ENCODE results near the gene PPM1H.

Gene PPM1H

DNA sequence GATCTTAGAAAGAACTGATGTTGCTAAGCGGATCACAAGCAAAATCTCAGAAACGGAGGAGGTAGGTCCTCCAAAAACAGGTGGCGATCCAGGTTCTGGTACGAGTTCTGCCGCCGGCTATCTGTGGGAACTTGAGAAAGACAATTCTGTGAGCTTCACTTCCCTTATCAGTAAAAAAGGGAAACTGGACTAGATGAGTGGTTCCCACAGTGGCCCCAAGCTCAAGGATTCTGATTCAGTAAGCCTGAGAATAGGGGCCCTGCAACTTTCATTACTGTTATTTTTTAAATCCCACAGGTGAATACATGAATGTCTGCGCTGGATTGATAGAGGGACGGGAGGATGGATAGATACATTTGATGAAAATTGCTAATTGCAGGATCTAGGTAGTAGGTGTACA, 160.2 kb downstream of the PPM1H start:
- DNase-seq (ENCODE audit: extremely low read depth, low read depth): no peak
- TF ChIP-seq, protein P1, sequence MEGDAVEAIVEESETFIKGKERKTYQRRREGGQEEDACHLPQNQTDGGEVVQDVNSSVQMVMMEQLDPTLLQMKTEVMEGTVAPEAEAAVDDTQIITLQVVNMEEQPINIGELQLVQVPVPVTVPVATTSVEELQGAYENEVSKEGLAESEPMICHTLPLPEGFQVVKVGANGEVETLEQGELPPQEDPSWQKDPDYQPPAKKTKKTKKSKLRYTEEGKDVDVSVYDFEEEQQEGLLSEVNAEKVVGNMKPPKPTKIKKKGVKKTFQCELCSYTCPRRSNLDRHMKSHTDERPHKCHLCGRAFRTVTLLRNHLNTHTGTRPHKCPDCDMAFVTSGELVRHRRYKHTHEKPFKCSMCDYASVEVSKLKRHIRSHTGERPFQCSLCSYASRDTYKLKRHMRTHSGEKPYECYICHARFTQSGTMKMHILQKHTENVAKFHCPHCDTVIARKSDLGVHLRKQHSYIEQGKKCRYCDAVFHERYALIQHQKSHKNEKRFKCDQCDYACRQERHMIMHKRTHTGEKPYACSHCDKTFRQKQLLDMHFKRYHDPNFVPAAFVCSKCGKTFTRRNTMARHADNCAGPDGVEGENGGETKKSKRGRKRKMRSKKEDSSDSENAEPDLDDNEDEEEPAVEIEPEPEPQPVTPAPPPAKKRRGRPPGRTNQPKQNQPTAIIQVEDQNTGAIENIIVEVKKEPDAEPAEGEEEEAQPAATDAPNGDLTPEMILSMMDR (IDR thresholded peaks at IDR 0.05; ENCODE audit: low read depth, low read length): no peak

DNA sequence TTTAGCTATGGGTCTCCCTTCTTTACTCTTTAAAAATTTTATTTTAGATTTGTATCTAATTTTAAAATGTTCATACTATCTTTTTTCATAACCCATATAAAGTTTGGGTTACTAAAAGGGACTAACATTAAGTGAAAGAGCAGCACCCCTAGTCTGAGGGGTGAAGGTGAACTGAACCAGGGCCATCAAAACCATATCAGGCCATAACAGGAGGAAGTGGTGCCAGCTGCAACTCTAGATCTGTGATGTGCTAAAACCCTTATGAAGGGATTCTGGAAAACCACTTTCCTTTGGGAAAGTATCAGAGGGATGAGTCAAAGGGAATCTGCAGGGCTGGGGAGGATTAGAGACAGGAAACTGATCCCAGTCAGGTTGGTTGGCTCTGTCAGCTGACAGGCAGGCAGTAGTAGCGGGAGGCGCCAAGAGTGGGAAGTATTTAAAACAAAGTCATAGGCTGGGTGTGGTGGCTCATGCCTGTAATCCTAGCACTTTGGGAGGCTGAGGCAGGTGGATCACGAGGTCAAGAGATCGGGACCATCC, 162.5 kb downstream of the PPM1H start:
- TF ChIP-seq, protein P1 (IDR thresholded peaks at IDR 0.05; ENCODE audit: low read depth, low read length): no peak
- no peak for DNase-seq (ENCODE audit: extremely low read depth, low read depth)

DNA sequence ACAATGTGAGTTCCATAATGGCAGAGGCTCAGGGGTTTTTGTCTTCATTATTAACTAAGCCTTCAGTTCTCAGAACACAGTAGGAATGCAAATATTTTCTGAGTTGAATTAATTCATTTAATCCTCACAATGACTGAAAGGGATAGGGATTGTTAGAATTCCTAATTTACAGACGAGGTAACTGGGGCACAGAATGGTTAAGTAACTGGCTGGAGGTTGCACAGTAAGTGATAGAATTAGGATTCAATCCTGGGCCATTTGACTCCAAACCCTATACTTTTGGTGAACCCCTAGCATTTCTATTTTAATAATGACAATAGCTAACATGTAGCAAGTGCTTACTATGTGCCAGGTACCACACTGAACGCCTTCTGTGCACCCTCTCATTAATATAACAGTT, 163.1 kb downstream of the PPM1H start:
- no peak for DNase-seq (ENCODE audit: extremely low read depth, low read depth)

DNA sequence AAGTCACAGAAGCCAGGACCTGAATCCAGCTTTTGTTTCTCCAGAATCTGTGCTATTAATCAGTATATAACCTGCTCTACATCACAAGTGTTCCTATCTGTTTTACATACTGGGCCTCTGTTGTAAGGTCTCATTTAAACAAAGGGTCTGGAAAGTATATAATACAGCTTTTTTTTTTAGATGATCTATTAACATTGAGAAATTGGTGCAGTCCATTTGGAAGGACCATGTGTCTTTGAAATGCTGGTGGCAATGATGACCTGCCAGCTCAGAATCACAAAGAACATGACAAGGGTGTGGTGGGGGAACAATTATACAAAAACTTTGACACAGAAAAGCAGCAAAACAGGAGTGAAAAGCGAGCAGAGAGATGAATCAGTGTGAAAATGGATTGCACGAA, 164.6 kb downstream of the PPM1H start:
- no peak for DNase-seq (ENCODE audit: extremely low read depth, low read depth)
- TF ChIP-seq, protein P1 (IDR thresholded peaks at IDR 0.05; ENCODE audit: low read depth, low read length): no peak

More for the DNA sequence above, 163.1 kb downstream of the PPM1H start:
- TF ChIP-seq, protein P1 (IDR thresholded peaks at IDR 0.05; ENCODE audit: low read depth, low read length): no peak

DNA sequence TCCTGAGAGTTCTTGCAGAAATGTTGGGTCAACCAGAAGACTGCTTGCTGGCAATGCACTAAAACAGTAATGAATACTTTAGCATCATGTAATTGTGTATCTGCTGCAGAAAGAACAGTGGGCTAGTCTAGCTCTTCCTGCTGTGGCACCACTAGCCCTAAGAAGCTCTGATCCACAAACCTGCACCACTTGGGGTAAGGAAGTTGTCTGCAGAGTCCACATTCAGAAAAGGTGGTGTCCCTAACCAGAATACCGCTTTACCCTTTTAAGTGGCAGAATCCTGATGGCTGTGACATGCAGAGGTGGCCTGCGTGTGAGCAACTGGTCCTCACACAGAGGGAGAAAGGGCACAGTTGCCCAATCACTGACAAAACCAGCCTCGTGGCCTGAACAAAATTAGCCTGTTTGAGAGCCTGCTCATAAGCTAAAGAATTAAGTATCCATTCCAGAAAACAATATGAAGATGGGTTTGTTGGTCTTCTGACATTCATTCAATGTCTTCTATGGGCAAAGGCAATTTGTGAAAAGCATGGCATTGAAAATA, 165.8 kb downstream of the PPM1H start:
- TF ChIP-seq, protein P1 (IDR thresholded peaks at IDR 0.05; ENCODE audit: low read depth, low read length): no peak
- DNase-seq (ENCODE audit: extremely low read depth, low read depth): no peak

DNA sequence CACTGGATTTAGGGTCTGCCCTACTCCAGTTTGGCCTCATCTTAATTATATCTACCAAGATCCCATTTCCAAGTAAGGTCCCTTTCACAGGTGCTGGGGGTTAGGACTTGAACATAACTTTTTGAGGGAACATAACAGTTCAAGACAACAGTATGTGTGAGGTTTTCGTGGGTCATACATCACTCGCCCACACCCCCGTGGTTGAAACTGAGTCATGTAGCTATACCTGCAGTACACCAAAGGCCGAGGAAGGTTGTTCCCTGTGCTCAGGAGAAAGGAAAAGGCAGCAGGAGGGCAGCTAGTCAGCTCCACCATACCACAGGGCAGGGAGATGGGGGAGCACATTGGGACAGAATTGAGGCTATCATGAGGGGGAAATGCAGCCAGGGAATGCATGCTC, 167.0 kb downstream of the PPM1H start:
- DNase-seq (ENCODE audit: extremely low read depth, low read depth): no peak
- TF ChIP-seq, protein P1 (IDR thresholded peaks at IDR 0.05; ENCODE audit: low read depth, low read length): no peak

DNA sequence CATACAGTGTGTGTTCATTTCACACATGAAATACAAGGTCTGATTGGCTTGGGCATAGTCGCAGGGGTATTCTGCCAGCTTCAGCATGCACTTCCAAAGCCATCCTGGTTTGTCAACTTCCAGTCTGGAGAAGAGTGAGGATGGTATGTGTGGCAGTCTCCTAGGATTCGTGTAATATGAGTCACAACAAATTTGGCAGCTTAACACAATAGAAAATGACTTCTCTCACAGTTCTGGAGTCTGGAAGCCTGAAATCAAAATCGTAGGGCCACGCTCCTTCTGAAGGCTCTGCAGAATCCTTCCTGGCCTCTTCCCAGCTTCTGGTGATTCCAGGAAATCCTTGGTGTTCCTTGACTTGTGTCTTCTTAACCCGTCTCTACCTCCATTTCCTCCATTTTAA, 167.5 kb downstream of the PPM1H start:
- TF ChIP-seq, protein P1 (IDR thresholded peaks at IDR 0.05; ENCODE audit: low read depth, low read length): no peak
- no peak for DNase-seq (ENCODE audit: extremely low read depth, low read depth)

All from AG09319 (cell line).